GM10266 (cell line): ENCODE measurements around the gene PCGF3.

Experiments used
- DNase-seq: peaks from one replicate; pipeline ENCODE4 v3.0.0; 2012; ENCODE audit errors: extremely low spot score
- TF ChIP-seq, protein P1 (sequence below): IDR thresholded peaks from 2 replicates; pipeline ENCODE4 v1.5.1; 2012; ENCODE audit warnings: mild to moderate bottlenecking, low read depth; ENCODE audit not compliant: control insufficient read depth, insufficient read depth; ENCODE audit errors: missing control alignments

PCGF3 gene

DNA sequence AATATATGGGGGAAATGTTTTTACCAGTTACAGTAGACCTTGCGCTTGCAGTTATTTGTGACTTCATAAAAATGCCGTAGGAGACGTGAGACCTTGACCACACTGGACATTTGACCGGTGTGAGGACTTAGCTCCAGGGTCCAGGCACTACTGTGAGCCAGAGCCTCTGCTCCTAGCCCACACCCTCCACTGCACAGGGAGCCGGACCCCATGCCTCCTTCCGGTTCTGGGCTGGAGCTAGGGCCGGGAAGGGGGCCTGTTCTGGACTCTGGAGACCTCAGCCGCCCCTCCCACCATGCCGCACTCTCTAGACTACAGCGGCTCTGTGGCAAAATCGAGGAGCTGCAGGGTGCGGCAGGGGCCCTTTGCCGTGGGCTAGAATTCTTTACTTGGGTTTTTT is 5.3 kb downstream of the PCGF3 start:
- no peak for DNase-seq
- TF ChIP-seq, protein P1, sequence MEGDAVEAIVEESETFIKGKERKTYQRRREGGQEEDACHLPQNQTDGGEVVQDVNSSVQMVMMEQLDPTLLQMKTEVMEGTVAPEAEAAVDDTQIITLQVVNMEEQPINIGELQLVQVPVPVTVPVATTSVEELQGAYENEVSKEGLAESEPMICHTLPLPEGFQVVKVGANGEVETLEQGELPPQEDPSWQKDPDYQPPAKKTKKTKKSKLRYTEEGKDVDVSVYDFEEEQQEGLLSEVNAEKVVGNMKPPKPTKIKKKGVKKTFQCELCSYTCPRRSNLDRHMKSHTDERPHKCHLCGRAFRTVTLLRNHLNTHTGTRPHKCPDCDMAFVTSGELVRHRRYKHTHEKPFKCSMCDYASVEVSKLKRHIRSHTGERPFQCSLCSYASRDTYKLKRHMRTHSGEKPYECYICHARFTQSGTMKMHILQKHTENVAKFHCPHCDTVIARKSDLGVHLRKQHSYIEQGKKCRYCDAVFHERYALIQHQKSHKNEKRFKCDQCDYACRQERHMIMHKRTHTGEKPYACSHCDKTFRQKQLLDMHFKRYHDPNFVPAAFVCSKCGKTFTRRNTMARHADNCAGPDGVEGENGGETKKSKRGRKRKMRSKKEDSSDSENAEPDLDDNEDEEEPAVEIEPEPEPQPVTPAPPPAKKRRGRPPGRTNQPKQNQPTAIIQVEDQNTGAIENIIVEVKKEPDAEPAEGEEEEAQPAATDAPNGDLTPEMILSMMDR = no peak

DNA sequence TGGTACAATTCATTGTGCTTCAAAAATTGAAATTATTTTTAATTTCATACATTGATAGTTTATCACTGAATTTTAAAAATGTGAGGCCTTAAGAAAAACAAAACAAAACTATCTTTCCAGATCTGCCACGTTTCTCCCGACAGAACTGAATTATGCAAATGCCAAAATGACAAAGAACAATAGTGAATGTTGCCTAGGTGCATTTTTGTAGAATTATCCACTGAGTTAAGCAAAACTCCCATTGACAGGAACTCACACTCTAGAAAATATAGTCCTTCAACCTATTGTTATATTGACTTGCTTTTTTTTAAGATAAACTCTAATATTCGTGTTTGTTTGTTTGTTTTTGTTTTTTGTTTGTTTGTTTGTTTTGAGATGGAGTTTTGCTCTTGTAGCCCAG is 6.5 kb downstream of the PCGF3 start:
- DNase-seq = no peak
- TF ChIP-seq, protein P1 = no peak

DNA sequence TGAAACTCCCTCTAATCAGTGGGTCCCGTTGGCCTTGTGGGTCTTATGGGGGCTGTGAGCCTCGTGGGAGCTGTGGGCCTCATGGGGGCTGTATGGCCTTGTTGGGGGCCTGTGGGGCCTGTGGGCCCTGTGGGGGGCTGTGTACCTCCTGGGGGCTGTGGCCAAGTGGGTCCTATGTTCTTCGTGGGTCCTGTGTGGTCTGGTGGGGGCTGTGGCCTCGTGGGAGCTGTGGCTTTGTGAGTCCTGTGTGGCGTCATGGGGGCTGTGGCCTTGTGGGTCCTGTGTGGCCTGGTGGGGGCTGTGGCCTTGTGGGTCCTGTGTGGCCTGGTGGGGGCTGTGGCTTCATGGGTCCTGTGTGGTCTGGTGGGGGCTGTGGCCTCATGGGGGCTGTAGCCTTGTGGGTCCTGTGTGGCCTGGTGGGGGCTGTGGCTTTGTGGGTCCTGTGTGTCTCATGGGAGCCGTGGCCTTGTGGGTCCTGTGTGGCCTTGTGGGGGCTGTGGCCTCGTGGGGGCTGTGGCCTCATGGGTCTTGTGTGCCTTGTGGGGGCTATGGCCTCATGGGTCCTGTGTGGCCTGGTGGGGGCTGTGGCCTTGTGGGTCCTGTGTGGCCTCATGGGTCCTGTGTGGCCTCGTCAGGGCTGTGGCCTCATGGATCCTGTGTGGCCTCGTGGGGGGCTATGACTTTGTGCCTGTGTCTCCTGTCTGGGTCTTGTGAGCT is 7.4 kb downstream of the PCGF3 start:
- TF ChIP-seq, protein P1 = no peak
- DNase-seq = no peak

DNA sequence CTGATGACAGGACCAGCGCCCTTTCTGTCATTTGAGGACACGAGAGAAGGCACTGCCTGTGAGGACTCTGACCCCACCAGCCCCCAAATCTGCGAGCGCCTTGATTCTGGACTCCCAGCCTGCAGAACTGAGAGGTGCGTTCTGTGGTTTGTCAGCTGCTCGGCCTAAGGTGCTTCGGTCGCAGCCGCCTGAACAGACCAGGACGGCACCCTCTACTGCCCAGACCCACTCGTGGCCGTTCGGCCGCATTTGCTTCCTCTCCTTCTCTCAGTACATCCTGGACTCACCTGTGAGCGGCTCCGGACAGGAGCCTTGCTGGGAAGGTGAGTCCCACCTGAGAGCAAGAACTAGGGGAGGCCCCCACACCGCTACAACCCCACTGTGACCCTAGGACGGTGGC is 8.5 kb downstream of the PCGF3 start:
- TF ChIP-seq, protein P1 = no peak
- no peak for DNase-seq

DNA sequence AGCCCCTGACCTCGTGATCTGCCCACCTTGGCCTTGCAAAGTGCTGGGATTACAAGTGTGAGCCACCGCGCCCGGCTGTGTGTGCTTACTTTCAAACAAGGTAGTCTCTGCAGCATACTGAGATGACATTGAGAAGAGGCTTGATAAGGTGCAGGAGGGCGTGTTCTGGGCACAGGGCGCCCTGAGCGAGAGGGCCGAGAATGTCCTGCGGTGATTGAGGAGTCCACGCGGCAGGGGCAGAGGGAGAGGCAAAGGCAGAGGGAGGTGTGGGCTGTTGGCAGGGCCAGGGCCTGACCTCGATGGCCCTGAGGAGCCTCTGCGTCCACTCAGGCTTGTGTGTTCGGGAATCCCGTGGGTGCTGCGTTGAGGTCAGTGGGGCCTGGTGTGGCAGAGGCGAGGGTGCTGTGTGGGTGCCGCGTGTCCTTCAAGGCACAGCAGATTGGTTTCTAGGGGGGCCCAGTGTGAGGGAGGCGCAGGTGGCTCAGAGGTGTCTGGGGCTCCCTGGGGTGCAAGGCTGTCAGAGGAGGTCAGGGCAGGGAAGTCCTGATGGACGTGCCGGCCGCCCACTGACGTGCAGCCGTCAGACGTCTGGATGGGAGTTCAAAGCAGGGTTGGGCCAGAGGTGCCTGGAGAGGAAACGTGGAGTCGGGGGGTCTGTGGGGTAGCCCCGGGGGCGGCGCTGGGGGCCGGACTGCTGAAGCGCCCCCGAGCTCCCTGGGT is 12.1 kb downstream of the PCGF3 start:
- DNase-seq = no peak
- TF ChIP-seq, protein P1 = no peak

DNA sequence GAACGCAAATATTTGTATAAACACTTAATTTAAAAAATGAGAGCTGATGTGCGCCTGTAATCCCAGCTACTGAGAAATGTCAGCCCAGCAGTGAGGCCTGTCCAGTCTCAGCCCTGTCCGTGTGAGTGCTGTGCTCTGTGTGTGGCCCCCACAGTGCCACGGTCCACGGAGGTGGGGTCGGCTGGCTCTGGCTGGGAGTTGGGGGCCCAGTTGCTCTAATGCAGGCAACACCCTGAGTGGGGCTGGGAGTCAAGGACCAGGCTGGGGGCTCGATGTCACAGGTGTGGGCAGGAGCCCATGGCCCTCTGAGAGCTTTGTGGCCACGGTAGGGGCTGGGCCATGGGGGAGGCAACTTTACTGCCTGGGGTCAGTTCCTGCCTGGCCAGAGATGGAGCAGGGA is 12.8 kb downstream of the PCGF3 start:
- DNase-seq = no peak
- TF ChIP-seq, protein P1 = no peak

DNA sequence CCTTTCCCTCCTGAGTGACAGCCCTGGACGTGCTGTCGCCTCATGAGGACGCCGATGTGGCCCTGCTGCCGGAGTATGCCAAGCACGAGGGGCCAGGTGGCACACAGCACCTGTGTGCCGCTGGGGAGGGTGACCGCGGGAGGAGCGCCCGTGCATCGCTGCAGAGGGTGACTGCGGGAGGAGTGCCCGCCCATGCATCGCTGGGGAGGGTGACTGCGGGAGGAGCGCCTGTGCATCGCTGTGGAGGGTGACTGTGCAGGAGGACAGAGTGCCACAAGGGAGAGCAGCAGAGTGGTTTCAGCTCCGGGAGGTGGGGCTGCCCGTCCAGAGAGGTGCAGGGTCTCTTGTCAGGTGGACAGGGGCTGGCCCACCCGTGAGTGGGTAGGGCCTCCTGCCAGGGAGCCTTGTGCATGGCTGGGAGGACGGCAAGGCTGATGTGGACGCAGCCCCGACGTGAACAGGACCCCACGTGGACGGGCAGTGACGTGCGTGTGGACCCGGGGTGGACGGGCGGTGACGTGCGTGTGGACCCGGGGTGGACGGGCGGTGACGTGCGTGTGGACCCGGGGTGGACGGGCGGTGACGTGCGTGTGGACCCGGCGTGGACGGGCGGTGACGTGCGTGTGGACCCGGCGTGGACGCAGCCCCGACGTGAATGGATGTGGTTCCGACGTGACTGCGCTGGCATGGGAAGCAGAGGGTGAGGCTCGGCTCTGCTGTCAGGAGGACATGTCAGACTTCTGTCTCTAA is 14.7 kb downstream of the PCGF3 start:
- no peak for DNase-seq
- TF ChIP-seq, protein P1 = no peak
